Prostate gland (tissue), 2 donors: ENCODE measurements around the gene NSD2. TPM values are rescaled to one million over a fixed set of nuclear protein-coding genes. Genes with fewer than 3 reads are reported as not detected.

Experiments
- DNase-seq: peaks from one replicate; pipeline ENCODE4 v3.0.0-alpha.2; 2019; ENCODE audit warnings: low spot score
- H3K27ac ChIP-seq, 2 donors: fragments of 200-600 bp; sonication (generic); 2 replicates each; pipeline ENCODE4 v1.5.1; 2017 to 2019
- H3K27me3 ChIP-seq: fragments of 200-600 bp; sonication (generic); replicated peaks from 2 replicates; pipeline ENCODE4 v1.5.1; 2019; ENCODE audit not compliant: insufficient read depth
- H3K36me3 ChIP-seq, 2 donors: fragments of 200-600 bp; sonication (generic); 1 replicate in 1 of 2; 2 replicates in 1 of 2; pipeline versions ENCODE4 v1.5.1 to v1.8.1; 2017 to 2019
- H3K4me1 ChIP-seq: fragments of 200-600 bp; sonication (generic); replicated peaks from 2 replicates; pipeline ENCODE4 v1.5.1; 2019
- H3K4me3 ChIP-seq, 2 donors: fragments of 200-600 bp; sonication (generic); 2 replicates each; pipeline ENCODE4 v1.5.1; 2017 to 2019
- H3K9me3 ChIP-seq: fragments of 200-600 bp; sonication (generic); 2 replicates; pipeline ENCODE4 v1.5.1; 2017
- CTCF ChIP-seq, 4 experiments: fragments of 200-600 bp in 2 of 4; fragments of 450-650 bp in 2 of 4; sonication (generic) in 2 of 4; IDR thresholded peaks; 1 replicate in 3 of 4; 2 replicates in 1 of 4; pipeline ENCODE4 v1.5.1; 2016 to 2019; ENCODE audit warnings: antibody characterized with exemption in 4 of 4, mild to moderate bottlenecking in 2 of 4, moderate library complexity in 2 of 4
- POLR2A ChIP-seq: fragments of 450-650 bp; IDR thresholded peaks from one replicate; pipeline ENCODE4 v1.6.1; 2016; ENCODE audit warnings: antibody characterized with exemption, mild to moderate bottlenecking
- POLR2AphosphoS5 ChIP-seq: sonication (generic); formaldehyde crosslinking; IDR thresholded peaks from one replicate; pipeline ENCODE4 v1.6.1; 2017; ENCODE audit warnings: antibody characterized with exemption
- WGBS: methylation state at CpG from one replicate; pipeline ENCODE4 v1.1.5; 2018; 5-methylcytosine and 5-hydroxymethylcytosine counted together
- intact Hi-C: fragments of 100-400 bp; cut with DNase I; formaldehyde crosslinking; loops from one replicate; pipeline ENCODE4 v1.14.2; 2022
- total RNA-seq, 2 donors: library from RNA; depleted of rRNA; stranded (reverse); fragments of >200 nt; gene quantifications; one replicate each; pipeline ENCODE4 v1.1.0, GENCODE V29; 2016

NSD2 gene
- total RNA-seq, 2 donors from 2014 or later: 18.0 to 75.0 TPM

GRCh38 chr4:1976416-1977352, 105.5 kb downstream of the NSD2 start:
- Histone ChIP-seq H3K27me3 (no peaks in the 10 kb centered on the region), H3K4me3 (no peak overlapping the region), H3K36me3 (no peaks in the 10 kb centered on the region), H3K27ac (no peak overlapping the region), H3K4me1 (no peaks in the 10 kb centered on the region), H3K9me3 (no peaks in the 10 kb centered on the region)
- intact Hi-C loops: no loop called here
- no peak for DNase-seq
- TF ChIP-seq POLR2A: no peak
- TF ChIP-seq CTCF (IDR thresholded peaks at IDR 0.05): no peak
- no peak for TF ChIP-seq POLR2AphosphoS5
- 96% methylated on average over 35 of the region's 35 CpGs for WGBS

GRCh38 chr4:1978226-1978625, 107.0 kb downstream of the NSD2 start:
- no peaks in the 10 kb centered on the region for H3K4me1 ChIP-seq
- H3K27me3 ChIP-seq: no peaks in the 10 kb centered on the region
- no peak overlapping the region for H3K27ac ChIP-seq
- no peak for DNase-seq
- 94% methylated on average over 13 of the region's 13 CpGs for WGBS
- intact Hi-C loops: no loop called here
- H3K36me3 ChIP-seq: no peaks in the 10 kb centered on the region
- H3K9me3 ChIP-seq: no peaks in the 10 kb centered on the region
- TF ChIP-seq POLR2AphosphoS5 (no peak), CTCF (IDR thresholded peaks at IDR 0.05) (no peak), POLR2A (no peak)
- H3K4me3 ChIP-seq: no peak overlapping the region

GRCh38 chr4:1978741-1979476, 107.7 kb downstream of the NSD2 start:
- TF ChIP-seq POLR2AphosphoS5 (no peak), CTCF (IDR thresholded peaks at IDR 0.05) (no peak), POLR2A (no peak)
- DNase-seq: no peak
- no peak overlapping the region for H3K27ac ChIP-seq
- no peaks in the 10 kb centered on the region for H3K9me3 ChIP-seq
- no peak overlapping the region for H3K4me3 ChIP-seq
- intact Hi-C loops: no loop called here
- WGBS: 90% methylated on average over 45 of the region's 45 CpGs
- H3K27me3 ChIP-seq: no peaks in the 10 kb centered on the region
- peaks cover 2 to 4% of the 10 kb centered on the region in 2 donors for H3K36me3 ChIP-seq
- no peaks in the 10 kb centered on the region for H3K4me1 ChIP-seq

- Histone ChIP-seq H3K9me3 (no peaks in the 10 kb centered on the region), H3K27ac (no peak overlapping the region), H3K4me3 (no peak overlapping the region), H3K27me3 (no peaks in the 10 kb centered on the region), H3K4me1 (no peaks in the 10 kb centered on the region), H3K36me3 (peaks cover 3 to 4% of the 10 kb centered on the region in 2 donors)
- TF ChIP-seq CTCF (IDR thresholded peaks at IDR 0.05) (no peak), POLR2AphosphoS5 (no peak), POLR2A (no peak)
- DNase-seq: no peak
- 82% methylated on average over 22 of the region's 22 CpGs for WGBS
- intact Hi-C loops: no loop called here
Observed at GRCh38 chr4:1979477-1980196, 108.4 kb downstream of the NSD2 start.
